Muscle layer of colon (tissue), 2 donors: ENCODE measurements around the gene SPC24.
"Not testable (repeated sequence)": the region's sequence is repeated elsewhere in the genome, so short reads cannot be mapped to it uniquely, and the experiment has no call there.

Source experiments
- H3K27ac ChIP-seq: one replicate; pipeline ENCODE4 v1.7.0; 2013; ENCODE audit warnings: low read depth, mild to moderate bottlenecking, low read length, moderate library complexity
- H3K27me3 ChIP-seq, 2 donors: one replicate each; pipeline ENCODE4 v1.7.0; 2013; ENCODE audit warnings: low read length in 2 of 2, mild to moderate bottlenecking in 2 of 2; ENCODE audit not compliant: insufficient read depth in 2 of 2, control insufficient read depth in 1 of 2
- H3K36me3 ChIP-seq: one replicate; pipeline ENCODE4 v1.7.0; 2013; ENCODE audit warnings: mild to moderate bottlenecking, low read length; ENCODE audit not compliant: insufficient read depth
- H3K4me1 ChIP-seq: one replicate; pipeline ENCODE4 v1.7.0; 2013; ENCODE audit warnings: mild to moderate bottlenecking, low read length; ENCODE audit not compliant: insufficient read depth
- H3K4me3 ChIP-seq, 2 donors: one replicate each; pipeline ENCODE4 v1.7.0; 2013; ENCODE audit warnings: low read length in 2 of 2, low read depth in 1 of 2, mild to moderate bottlenecking in 1 of 2, moderate library complexity in 1 of 2
- H3K9ac ChIP-seq: one replicate; pipeline ENCODE4 v1.7.0; 2013; ENCODE audit warnings: low read length
- H3K9me3 ChIP-seq: one replicate; pipeline ENCODE4 v1.7.0; 2013; ENCODE audit warnings: mild to moderate bottlenecking, low read length
- donor health status: abdominal sarcoma.
- donor health status: Adenocarcinoma of cecum.

Gene SPC24

DNA sequence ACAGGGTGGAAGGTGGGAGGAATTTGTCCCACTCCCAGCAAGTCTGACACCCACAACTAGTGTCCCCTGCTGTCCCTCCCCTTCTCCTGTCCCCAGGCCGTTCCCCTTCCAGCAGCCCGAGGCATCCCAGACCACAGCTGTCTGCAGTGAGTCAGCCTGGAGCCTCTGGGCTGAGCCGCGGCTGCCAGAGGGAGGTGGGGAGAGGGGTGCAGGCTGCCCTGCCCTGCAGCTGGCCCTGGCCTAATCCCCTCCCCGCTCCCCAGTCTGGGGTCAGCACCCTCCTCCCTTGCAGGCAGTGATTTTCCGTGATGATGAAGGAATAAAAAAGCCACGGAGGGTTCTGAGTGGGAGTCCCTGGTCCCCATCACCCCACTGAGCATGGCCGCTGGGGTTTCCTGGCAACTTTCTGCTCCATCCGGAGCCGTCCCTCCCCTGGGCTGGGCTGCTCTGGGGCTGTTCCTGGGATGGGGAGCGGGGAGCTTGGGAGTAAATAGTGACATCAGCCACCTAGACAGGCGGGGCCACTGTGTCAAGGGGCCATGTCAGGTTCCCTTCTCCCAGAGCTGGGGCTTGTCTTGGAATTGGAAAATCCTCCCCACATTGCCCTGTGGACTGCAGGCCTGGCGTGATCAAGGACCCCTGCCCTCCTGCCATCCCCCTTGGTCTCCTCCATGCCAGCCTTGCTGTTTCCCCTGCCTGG lies 16.8 kb downstream of the SPC24 start:
- peak overlapping the region; percentile 46 for H3K9ac ChIP-seq
- peaks cover 46% of the 10 kb centered on the region for H3K4me1 ChIP-seq
- no peaks in the 10 kb centered on the region for H3K9me3 ChIP-seq
- no peaks in the 10 kb centered on the region for H3K27me3 ChIP-seq
- peak overlapping the region; percentile 97 for H3K27ac ChIP-seq
- peak overlapping the region in 1 of 2 donors; percentile 39 for H3K4me3 ChIP-seq
- no peaks in the 10 kb centered on the region for H3K36me3 ChIP-seq

DNA sequence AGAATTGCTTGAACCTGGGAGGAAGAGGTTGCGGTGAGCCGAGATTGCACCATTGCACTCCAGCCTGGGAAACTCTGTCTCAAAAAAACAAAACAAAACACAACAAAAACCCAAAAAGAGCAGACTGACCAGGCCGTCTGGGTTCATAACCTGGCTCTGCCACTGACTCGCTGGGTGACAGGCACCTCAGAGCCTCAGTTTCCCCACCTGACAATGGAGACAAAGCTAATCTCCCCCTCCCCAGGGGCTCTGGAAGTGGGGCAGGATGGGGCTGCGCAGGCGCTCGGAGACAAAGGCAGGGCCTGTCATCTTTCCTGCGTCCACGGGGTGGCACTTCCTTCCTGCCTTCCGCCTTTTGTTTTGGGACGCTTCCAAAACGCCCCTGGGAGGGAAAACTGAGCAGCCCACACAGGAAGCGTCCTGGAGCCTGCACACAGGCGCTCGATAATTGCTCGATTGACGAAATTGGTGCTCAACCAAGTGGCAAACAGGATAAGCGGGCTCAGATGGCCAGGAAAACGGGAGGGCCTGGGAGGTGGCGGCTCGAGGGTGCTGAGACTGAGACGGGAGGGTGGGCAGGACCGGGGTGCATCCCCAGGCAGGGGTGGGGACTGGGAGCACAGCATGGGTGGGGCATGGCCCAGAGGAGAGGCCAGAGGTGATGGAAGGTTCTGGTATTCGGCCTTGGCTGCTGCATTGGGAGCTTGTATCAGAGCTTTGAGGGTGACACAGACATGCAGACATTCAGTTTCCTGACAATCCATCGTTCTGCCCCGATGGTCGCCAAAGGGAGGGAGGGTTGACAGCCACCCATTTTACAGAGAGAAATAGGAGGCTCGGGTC lies 17.8 kb downstream of the SPC24 start:
- Histone ChIP-seq H3K4me3 (peak overlapping the region; percentile 11 to 47), H3K36me3 (no peaks in the 10 kb centered on the region), H3K9me3 (no peaks in the 10 kb centered on the region), H3K27me3 (no peaks in the 10 kb centered on the region), H3K4me1 (peaks cover 36% of the 10 kb centered on the region), H3K9ac (no peak overlapping the region), H3K27ac (peak overlapping the region; percentile 81)

DNA sequence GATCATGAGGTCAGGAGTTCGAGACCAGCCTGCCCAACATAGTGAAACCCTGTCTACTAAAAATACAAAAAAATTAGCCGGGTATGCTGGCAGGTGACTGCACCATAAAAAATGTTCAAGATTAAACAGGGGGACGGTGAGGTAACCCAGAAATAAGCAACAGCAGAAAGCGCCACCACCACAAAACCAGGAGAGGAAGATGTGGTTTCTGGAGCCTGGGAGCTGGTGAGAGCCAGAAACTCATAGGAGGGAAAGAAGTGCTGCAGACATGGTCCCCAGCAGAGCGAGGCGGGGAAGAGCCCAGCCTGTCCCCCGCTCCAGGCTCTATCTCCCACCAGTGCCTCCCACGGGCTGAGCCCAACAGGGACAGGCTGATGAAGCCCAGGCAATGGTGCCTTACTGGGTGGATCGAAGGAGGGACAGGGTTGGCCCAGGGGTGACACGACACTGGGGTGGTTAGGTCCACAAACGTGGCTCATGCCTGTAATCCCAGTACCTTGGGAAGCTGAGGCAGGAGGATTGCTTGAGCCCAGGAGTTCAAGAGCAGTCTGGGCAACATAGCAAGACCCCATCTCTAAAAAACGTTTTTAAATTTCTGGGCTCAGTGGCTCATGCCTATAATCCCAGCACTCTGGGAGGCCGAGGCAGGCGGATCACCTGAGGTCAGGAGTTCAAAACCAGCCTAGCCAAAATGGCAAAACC lies 19.0 kb downstream of the SPC24 start:
- Histone ChIP-seq H3K4me3 (no peak overlapping the region), H3K9ac (no peak overlapping the region), H3K4me1 (peaks cover 24% of the 10 kb centered on the region), H3K36me3 (peaks cover 3% of the 10 kb centered on the region), H3K27ac (no peak overlapping the region), H3K9me3 (no peaks in the 10 kb centered on the region), H3K27me3 (no peaks in the 10 kb centered on the region)

GRCh38 chr19:11131471-11131870 lies 24.1 kb downstream of the SPC24 start:
- H3K27me3 ChIP-seq: no peaks in the 10 kb centered on the region
- H3K36me3 ChIP-seq: peaks cover 20% of the 10 kb centered on the region
- H3K9me3 ChIP-seq: no peaks in the 10 kb centered on the region
- H3K4me3 ChIP-seq: no peak overlapping the region
- peak overlapping the region; percentile 27 for H3K9ac ChIP-seq
- H3K4me1 ChIP-seq: peaks cover 12% of the 10 kb centered on the region
- no peak overlapping the region for H3K27ac ChIP-seq

GRCh38 chr19:11130824-11131455 lies 24.6 kb downstream of the SPC24 start:
- peak overlapping the region; percentile 27 for H3K9ac ChIP-seq
- H3K36me3 ChIP-seq: peaks cover 20% of the 10 kb centered on the region
- H3K4me3 ChIP-seq: no peak overlapping the region
- peaks cover 17% of the 10 kb centered on the region for H3K4me1 ChIP-seq
- no peaks in the 10 kb centered on the region for H3K9me3 ChIP-seq
- no peaks in the 10 kb centered on the region for H3K27me3 ChIP-seq
- no peak overlapping the region for H3K27ac ChIP-seq

GRCh38 chr19:11127905-11128304 lies 27.7 kb downstream of the SPC24 start:
- peaks cover 27% of the 10 kb centered on the region for H3K36me3 ChIP-seq
- H3K9me3 ChIP-seq: no peaks in the 10 kb centered on the region
- no peak overlapping the region for H3K9ac ChIP-seq
- no peaks in the 10 kb centered on the region for H3K27me3 ChIP-seq
- peaks cover 19% of the 10 kb centered on the region for H3K4me1 ChIP-seq
- H3K27ac ChIP-seq: no peak overlapping the region
- no peak overlapping the region for H3K4me3 ChIP-seq

GRCh38 chr19:11125994-11126685 lies 29.4 kb downstream of the SPC24 start:
- H3K4me1 ChIP-seq: peaks cover 17% of the 10 kb centered on the region
- H3K9me3 ChIP-seq: no peaks in the 10 kb centered on the region
- H3K9ac ChIP-seq: no peak overlapping the region
- no peak overlapping the region for H3K27ac ChIP-seq
- H3K27me3 ChIP-seq: no peaks in the 10 kb centered on the region
- peaks cover 20% of the 10 kb centered on the region for H3K36me3 ChIP-seq
- no peak overlapping the region for H3K4me3 ChIP-seq

DNA sequence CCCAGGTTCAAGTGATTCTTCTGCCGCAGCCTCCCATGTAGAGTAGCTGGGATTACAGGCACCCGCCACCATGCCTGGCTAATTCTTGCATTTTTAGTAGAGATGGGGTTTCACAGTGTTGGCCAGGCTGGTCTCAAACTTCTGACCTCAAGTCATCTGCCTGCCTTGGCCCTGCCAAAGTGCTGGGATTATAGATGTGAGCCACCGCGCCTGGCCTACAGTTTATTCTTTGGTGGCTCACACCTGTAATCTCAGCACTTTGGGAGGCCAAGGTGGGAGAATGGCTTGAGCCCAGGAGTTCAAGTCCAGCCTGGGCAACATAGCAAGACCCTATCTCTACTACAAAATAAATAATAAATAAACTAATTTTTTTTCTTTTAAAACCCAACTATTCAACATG lies 31.4 kb downstream of the SPC24 start:
- peaks cover 14% of the 10 kb centered on the region for H3K36me3 ChIP-seq
- H3K9me3 ChIP-seq, H3K9ac ChIP-seq, H3K27ac ChIP-seq, H3K4me3 ChIP-seq, H3K4me1 ChIP-seq, H3K27me3 ChIP-seq: not testable (repeated sequence)

DNA sequence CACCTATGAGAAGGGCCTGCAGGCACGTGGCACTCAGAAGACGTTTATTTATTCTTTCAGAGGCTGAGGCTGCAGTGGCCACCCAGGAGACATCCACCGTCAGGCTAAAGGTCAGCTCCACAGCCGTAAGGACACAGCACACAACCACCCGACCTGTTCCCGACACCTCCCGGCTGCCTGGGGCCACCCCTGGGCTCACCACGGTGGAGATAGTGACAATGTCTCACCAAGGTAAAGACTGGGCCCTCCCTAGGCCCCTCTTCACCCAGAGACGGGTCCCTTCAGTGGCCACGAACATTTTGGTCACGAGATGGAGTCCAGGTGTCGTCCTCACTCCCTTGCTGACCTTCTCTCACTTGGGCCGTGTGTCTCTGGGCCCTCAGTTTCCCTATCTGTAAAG lies 32.5 kb downstream of the SPC24 start:
- no peak overlapping the region for H3K9ac ChIP-seq
- H3K27me3 ChIP-seq: no peaks in the 10 kb centered on the region
- H3K36me3 ChIP-seq: peaks cover 13% of the 10 kb centered on the region
- peaks cover 10% of the 10 kb centered on the region for H3K4me1 ChIP-seq
- no peaks in the 10 kb centered on the region for H3K9me3 ChIP-seq
- no peak overlapping the region for H3K27ac ChIP-seq
- H3K4me3 ChIP-seq: no peak overlapping the region

DNA sequence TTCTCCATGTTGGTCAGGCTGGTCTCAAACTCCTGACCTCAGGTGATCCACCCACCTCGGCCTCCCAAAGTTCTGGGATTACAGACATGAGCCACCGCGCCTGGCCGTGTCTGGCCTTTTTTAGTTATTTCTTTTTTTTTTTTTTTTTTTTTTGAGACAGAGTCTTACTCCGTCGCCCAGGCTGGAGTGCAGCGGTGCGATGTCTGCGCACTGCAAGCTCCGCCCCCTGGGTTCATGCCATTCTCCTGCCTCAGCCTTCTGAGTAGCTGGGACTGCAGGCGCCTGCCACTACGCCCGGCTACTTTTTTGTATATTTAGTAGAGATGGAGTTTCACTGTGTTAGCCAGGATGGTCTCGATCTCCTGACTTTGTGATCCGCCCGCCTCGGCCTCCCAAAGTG lies 33.6 kb downstream of the SPC24 start:
- H3K27me3 ChIP-seq, H3K36me3 ChIP-seq, H3K27ac ChIP-seq, H3K4me3 ChIP-seq, H3K9ac ChIP-seq, H3K4me1 ChIP-seq, H3K9me3 ChIP-seq: not testable (repeated sequence)

DNA sequence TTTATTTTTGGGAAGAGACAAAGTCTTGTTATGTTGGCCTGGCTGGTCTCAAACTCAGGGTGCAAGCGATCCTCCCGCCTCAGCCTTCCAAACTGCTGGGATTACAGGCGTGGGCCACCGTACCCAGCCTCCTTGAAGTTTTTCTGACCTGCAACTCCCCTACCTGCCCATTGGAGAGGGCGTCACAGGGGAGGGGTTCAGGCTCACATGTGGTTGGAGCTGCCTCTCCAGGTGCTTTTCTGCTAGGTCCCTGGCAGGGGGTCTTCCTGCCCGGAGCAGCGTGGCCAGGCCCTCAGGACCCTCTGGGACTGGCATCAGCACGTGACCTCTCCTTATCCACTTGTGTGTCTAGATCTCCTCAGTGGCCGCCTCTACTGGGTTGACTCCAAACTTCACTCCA lies 39.1 kb downstream of the SPC24 start:
- Histone ChIP-seq H3K9me3 (no peaks in the 10 kb centered on the region), H3K4me1 (no peaks in the 10 kb centered on the region), H3K27me3 (no peaks in the 10 kb centered on the region), H3K36me3 (peaks cover 6% of the 10 kb centered on the region), H3K9ac (no peak overlapping the region), H3K27ac (no peak overlapping the region), H3K4me3 (no peak overlapping the region)
